Measurements from ENCODE around the gene QRICH1.
A peak's percentile ranks its signal among the peaks of the same experiment; 100 is the strongest.
"Not testable (repeated sequence)": the region's sequence is repeated elsewhere in the genome, so short reads cannot be mapped to it uniquely, and the experiment has no call there.

Gene QRICH1

GRCh38 chr3:49015765-49016164 is 78.1 kb downstream of the QRICH1 start:
- DNase-seq: no peak

GRCh38 chr3:49015072-49015471 is 78.8 kb downstream of the QRICH1 start:
- DNase-seq: no peak

- peak in 2 of 3 experiments; percentile 16 to 48 for DNase-seq
Measured at GRCh38 chr3:49013738-49014660, 79.9 kb downstream of the QRICH1 start.

- no peak for DNase-seq
Measured at GRCh38 chr3:49013113-49013737, 80.6 kb downstream of the QRICH1 start.

- DNase-seq: no peak
Measured at GRCh38 chr3:49012441-49013017, 81.3 kb downstream of the QRICH1 start.

GRCh38 chr3:49009396-49009795 is 84.5 kb downstream of the QRICH1 start:
- no peak for DNase-seq

- DNase-seq: not testable (repeated sequence)
Measured at GRCh38 chr3:49008627-49009026, 85.2 kb downstream of the QRICH1 start.

GRCh38 chr3:49007771-49008528 is 85.9 kb downstream of the QRICH1 start:
- DNase-seq: peak; percentile 68 to 81 (median 72)

- DNase-seq: peak; percentile 92 to 96 (median 94)
Measured at GRCh38 chr3:49007068-49007770, 86.7 kb downstream of the QRICH1 start, which contains the start of gene WDR6. Gene WDR6, plus strand, starts transcription at chr3:49007391. Its CDS starts 41 bp downstream, at chr3:49007432.

- DNase-seq: peak in 2 of 3 experiments; percentile 38 to 64
Measured at GRCh38 chr3:49006408-49007067, 87.3 kb downstream of the QRICH1 start.

GRCh38 chr3:49005998-49006397 is 87.9 kb downstream of the QRICH1 start:
- no peak for DNase-seq

GRCh38 chr3:49005303-49005680 is 88.6 kb downstream of the QRICH1 start:
- peak in 1 of 3 experiments; percentile 46 for DNase-seq

GRCh38 chr3:49004352-49005302 is 89.2 kb downstream of the QRICH1 start:
- peak in 2 of 3 experiments; percentile 2 to 35 for DNase-seq

GRCh38 chr3:49001155-49001554 is 92.7 kb downstream of the QRICH1 start:
- no peak for DNase-seq

GRCh38 chr3:48999085-48999858 is 94.6 kb downstream of the QRICH1 start:
- DNase-seq: peak; percentile 7 to 86 (median 62)

GRCh38 chr3:48997714-48998637 is 95.9 kb downstream of the QRICH1 start:
- DNase-seq: peak; percentile 85 to 92 (median 86)

GRCh38 chr3:48997102-48997635 is 96.7 kb downstream of the QRICH1 start:
- no peak for DNase-seq

- no peak for DNase-seq
Measured at GRCh38 chr3:48996640-48997039, 97.2 kb downstream of the QRICH1 start.
